ENCODE data around the gene CALML5. TPM values are rescaled to one million over a fixed set of nuclear protein-coding genes. Genes with fewer than 3 reads are reported as not detected.

CALML5 gene
- total RNA-seq, 2 donors from 2014 or later, result not detected

DNA sequence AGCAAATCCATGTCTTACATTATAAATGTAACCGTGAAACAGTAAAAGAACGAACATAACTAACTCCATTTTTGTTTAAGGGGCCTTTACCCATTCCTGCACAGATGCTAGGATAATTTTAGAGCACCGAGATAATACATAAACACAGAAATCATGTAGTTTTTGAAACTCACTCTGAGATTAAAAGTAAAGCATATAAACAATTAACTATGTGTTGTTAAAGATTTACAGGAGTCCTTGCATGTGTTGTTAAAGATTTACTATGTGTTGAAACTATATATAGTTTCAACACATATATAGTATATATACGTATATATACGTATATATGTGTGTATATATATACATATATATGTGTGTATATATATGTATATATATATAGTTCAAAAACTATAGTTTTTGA is 18.2 kb upstream of the CALML5 start:
- H3K4me3 Mint-ChIP-seq, result no peak overlapping the region
- H3K27me3 Mint-ChIP-seq, result peaks cover 31% of the 10 kb centered on the region
- no peak for ATAC-seq
- no peaks in the 10 kb centered on the region for H3K9me3 ChIP-seq (ENCODE audit: control insufficient read depth, low read length, poor library complexity, severe bottlenecking)
- DNase-seq, result no peak
- H3K27ac Mint-ChIP-seq, result no peak overlapping the region
- no peaks in the 10 kb centered on the region for H3K36me3 Mint-ChIP-seq (ENCODE audit: low read depth)
- peaks cover 11% of the 10 kb centered on the region for H3K4me1 Mint-ChIP-seq

DNA sequence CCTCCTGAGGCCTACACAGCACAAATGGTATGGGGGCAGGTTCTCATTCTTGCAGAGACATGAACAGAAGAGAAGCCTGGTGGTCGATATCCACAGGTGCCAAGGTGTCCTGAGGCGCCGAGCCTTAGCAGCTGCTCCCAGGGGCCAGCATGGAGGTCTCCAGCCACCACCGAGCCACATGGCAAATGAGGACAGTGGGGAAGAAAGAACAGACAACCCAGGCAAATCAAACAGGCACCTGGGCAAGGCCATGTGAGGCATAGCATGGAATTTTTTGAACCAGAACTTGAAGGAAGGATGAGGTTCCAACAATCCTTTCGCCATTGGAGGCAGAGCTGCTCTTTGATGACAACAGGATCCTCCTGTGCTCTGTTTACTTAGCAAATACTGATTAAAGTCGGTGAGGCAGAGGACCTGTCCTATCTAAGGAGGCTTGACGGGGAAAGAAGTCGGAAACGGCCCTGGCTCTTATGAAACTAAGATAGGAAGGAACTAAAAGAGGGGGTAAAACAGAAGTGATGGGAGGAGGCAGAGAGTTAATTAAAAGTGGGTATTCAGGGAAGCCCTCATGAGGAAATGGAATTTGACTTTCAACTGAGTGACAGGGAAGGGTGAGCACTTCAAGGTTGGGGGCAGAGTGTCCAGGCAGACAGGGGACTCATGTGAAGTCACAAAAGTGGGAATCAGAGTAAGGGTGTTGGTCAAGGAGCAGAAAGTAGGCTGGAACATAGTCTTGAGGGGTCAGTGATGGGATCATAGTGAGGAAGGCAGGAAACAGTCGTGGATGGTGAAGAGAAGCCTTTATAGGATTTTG is 16.8 kb upstream of the CALML5 start:
- DNase-seq (no peak), ATAC-seq (no peak)
- Mint-ChIP-seq H3K27me3 (peaks cover 38% of the 10 kb centered on the region), H3K4me3 (no peak overlapping the region), H3K4me1 (peaks cover 13% of the 10 kb centered on the region), H3K27ac (no peak overlapping the region), H3K36me3 (ENCODE audit: low read depth) (no peaks in the 10 kb centered on the region)
- no peaks in the 10 kb centered on the region for H3K9me3 ChIP-seq (ENCODE audit: control insufficient read depth, low read length, poor library complexity, severe bottlenecking)

DNA sequence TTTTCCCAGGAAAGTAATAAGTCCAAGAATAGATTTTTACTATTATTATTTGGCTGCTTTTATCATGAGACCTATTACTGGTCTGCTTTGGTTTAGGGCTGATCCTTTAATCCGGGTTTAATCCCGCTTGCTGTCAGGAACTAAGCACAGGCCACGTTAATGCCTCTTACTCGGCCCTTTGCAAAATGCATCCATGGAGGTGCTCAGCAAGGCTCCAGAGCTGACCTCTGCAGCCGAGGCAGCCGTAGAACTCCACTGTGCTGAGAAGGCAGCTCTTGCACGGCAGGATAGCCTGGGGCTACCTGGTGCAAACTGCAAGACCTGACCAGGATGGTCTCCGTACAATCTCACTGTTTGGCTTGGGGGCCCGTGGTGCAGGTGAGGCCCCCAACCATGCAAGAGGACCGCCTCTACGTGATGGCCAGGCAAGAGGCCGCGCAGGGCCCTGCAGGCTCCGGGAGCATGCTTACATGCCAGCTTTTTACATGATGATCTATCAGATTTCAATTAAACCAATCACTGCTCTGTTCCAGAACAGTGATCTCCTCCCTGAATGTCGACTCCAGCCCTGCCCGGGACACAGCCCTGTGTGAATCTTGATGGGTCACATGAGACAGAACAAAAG is 15.0 kb upstream of the CALML5 start:
- ATAC-seq, result no peak
- DNase-seq, result no peak
- Mint-ChIP-seq H3K4me1 (peaks cover 18% of the 10 kb centered on the region), H3K27ac (no peak overlapping the region), H3K36me3 (ENCODE audit: low read depth) (no peaks in the 10 kb centered on the region), H3K4me3 (no peak overlapping the region), H3K27me3 (peaks cover 46% of the 10 kb centered on the region)
- no peaks in the 10 kb centered on the region for H3K9me3 ChIP-seq (ENCODE audit: control insufficient read depth, low read length, poor library complexity, severe bottlenecking)

DNA sequence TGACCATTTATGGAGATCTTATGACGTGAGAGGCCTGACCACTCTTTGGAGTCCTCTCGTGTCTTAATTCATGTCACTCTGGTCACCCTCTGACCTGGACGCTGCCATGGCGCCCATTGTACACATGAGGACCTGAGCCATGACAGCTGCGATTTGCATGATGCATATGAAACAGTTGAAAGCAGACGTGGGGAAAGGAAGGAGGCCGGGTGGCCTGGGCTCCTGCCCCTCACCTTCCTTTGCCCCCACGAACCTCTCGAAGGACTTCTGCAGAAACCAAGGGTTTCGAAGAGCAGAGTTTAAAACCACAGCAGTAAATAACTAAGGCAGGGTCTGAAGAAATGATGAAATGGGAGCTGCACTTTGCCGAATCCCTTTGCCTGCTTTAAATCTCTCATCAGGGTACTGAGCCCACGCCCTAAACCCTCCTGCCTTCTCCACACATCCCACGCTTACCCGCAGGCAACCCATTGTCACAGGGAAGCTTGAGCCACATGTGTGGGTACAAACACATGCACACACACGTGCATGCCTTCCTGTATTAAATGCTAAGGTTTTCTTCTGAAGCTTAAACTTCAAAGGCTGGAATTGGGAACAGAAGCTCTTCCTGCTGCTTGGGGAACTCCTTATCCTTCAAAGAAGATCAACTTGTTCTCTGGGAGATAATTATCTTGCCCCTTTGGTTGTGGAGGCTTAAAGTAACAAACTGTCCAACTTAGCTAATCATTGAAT is 13.7 kb upstream of the CALML5 start:
- DNase-seq (no peak), ATAC-seq (no peak)
- Mint-ChIP-seq H3K36me3 (ENCODE audit: low read depth) (peaks cover 4% of the 10 kb centered on the region), H3K27me3 (peaks cover 53% of the 10 kb centered on the region), H3K27ac (peak overlapping the region; percentile 32), H3K4me3 (peak overlapping the region; percentile 28), H3K4me1 (peaks cover 18% of the 10 kb centered on the region)
- no peaks in the 10 kb centered on the region for H3K9me3 ChIP-seq (ENCODE audit: control insufficient read depth, low read length, poor library complexity, severe bottlenecking)

DNA sequence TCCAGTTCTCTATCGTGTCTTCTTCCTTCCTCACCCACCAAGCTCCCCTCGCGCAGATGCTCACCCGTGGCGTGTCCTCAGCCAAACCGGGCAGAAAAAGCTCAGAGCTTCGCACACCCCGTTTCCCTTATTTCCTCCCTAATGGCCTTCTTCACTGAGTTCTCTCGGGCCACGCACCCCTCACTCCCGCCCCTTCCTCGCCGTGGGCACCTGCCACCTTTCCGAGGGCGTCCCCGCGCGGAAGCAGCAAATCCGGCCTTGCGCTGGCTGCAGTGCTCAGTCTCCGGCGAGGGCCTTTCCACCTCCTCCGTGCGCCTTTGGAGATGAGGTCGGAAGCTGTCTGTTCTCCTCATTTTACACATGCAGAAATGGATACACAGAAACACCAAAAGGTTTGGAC is 13.0 kb upstream of the CALML5 start:
- ATAC-seq (no peak), DNase-seq (no peak)
- H3K9me3 ChIP-seq (ENCODE audit: control insufficient read depth, low read length, poor library complexity, severe bottlenecking), result no peaks in the 10 kb centered on the region
- H3K4me3 Mint-ChIP-seq, result no peak overlapping the region
- H3K4me1 Mint-ChIP-seq, result peaks cover 18% of the 10 kb centered on the region
- H3K36me3 Mint-ChIP-seq (ENCODE audit: low read depth), result peaks cover 4% of the 10 kb centered on the region
- no peak overlapping the region for H3K27ac Mint-ChIP-seq
- peaks cover 53% of the 10 kb centered on the region for H3K27me3 Mint-ChIP-seq

DNA sequence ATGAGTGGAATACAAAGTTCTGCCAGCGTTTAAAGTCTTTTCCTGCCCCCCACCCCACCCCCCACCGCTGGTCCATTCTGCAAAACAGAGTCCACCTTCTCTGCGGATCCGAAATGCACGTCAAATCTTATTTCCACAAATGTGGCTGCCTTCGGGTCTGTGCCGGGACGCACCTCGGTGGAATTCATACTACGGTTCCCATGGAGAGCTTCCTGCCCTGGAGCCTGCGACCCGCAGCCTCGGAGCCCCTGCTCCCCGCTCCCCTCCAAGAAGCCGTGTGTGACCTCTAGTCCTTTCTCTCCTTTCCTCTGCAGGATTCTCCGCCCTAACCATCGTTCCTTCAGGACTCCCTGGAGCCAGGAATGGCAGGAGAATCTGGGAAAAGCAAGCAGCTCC is 12.5 kb upstream of the CALML5 start:
- H3K27ac Mint-ChIP-seq, result no peak overlapping the region
- H3K4me1 Mint-ChIP-seq, result peaks cover 18% of the 10 kb centered on the region
- ATAC-seq (no peak), DNase-seq (no peak)
- H3K27me3 Mint-ChIP-seq, result peaks cover 53% of the 10 kb centered on the region
- peaks cover 4% of the 10 kb centered on the region for H3K36me3 Mint-ChIP-seq (ENCODE audit: low read depth)
- H3K4me3 Mint-ChIP-seq, result no peak overlapping the region
- H3K9me3 ChIP-seq (ENCODE audit: control insufficient read depth, low read length, poor library complexity, severe bottlenecking), result no peaks in the 10 kb centered on the region

DNA sequence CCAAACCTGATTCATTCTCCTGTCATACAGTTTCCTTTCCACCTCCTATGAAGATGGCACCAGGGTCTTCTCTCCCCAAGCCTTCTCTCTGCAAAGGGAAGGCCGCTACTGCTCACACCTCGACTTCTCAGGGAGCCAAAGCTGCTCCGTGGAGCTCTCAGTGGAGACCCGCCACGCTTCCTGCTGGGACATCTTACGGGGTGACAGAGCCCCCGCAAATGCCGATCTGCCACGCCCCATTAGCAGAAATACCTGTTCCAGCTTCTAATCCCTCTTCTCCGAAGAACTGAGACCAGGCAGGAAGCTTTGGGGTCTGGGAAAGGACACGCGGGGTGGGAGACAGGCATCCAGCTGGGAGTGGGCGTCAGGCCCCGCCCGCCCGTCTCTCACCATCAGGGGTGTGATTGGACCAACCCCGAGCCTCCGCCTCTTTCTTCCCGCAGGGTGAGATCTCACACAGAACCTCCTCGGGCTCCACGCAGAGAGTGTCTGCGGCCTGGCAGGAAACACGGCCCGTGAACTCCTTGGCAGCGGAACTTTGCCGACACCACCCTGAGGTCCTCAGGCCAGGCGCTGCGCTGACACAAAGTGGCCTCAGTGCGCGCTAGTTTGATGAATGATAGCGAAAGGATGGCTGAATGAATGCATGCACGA is 12.0 kb upstream of the CALML5 start:
- H3K9me3 ChIP-seq (ENCODE audit: control insufficient read depth, low read length, poor library complexity, severe bottlenecking), result no peaks in the 10 kb centered on the region
- no peak overlapping the region for H3K4me3 Mint-ChIP-seq
- H3K4me1 Mint-ChIP-seq, result peaks cover 18% of the 10 kb centered on the region
- H3K27me3 Mint-ChIP-seq, result peaks cover 57% of the 10 kb centered on the region
- H3K27ac Mint-ChIP-seq, result no peak overlapping the region
- ATAC-seq (no peak), DNase-seq (no peak)
- peaks cover 4% of the 10 kb centered on the region for H3K36me3 Mint-ChIP-seq (ENCODE audit: low read depth)

DNA sequence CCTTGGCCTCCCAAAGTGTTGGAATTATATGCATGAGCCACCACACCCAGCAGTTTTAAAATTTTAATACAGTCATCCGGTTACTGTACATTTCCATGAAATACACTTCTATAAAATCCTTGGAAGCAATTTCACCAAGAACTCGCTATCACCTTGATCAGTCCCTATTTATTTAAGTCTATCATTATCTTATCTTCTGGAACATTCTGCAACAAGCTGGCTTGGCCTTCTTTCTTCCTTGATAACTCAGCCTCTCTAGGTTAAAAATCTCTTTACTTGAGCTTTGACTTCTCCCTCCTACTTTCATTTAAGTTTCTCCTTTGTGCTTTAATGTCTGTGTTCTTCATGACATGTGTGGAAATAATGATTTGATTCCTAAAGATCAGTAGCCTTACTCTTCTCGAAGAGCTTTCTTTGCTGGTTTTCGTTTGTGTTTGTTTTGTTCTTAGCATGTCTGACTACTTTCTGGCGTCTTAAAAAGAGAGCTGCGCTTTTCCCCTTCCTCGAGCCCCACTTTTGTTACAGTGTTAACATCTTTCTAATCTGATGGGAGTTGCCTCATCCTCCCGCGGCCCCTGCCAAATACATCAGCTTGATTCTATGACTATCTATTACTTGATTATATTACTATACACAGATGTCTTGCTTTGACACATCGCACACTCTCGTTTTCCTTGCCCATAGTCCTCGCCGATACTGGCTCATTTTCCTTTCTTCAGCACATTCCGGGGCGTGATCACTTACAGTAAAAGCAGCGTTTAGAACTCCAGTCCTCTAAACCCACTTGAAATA is 11.1 kb upstream of the CALML5 start:
- H3K27me3 Mint-ChIP-seq, result peaks cover 56% of the 10 kb centered on the region

DNA sequence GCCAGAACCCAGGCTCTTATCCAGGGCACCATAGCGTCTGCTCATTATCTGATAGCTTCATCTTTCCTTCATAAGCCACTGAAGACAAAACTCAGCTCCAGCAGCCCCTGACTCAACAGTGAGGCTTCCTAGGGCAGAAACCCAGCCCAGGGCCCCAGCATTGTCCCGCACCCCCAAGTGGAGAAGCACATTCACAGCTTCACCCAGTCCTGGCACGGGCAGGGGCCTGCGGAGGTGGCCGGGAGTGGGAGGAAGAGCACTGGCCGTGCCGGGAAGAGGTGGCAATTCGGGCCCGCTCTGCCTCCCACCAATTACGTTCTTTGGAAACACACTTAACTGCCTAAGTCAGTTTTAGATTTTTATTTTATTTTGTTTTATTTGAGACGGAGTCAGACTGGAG is 10.3 kb upstream of the CALML5 start:
- H3K27me3 Mint-ChIP-seq, result peaks cover 54% of the 10 kb centered on the region
- H3K4me1 Mint-ChIP-seq, result peaks cover 18% of the 10 kb centered on the region
- peaks cover 4% of the 10 kb centered on the region for H3K36me3 Mint-ChIP-seq (ENCODE audit: low read depth)
- no peaks in the 10 kb centered on the region for H3K9me3 ChIP-seq (ENCODE audit: control insufficient read depth, low read length, poor library complexity, severe bottlenecking)
- ATAC-seq (no peak), DNase-seq (no peak)
- no peak overlapping the region for H3K27ac Mint-ChIP-seq
- H3K4me3 Mint-ChIP-seq, result no peak overlapping the region

More for the DNA sequence above, 11.1 kb upstream of the CALML5 start:
- Mint-ChIP-seq H3K4me1 (peaks cover 18% of the 10 kb centered on the region), H3K36me3 (ENCODE audit: low read depth) (peaks cover 4% of the 10 kb centered on the region), H3K4me3 (no peak overlapping the region), H3K27ac (no peak overlapping the region)
- DNase-seq (no peak), ATAC-seq (no peak)
- H3K9me3 ChIP-seq (ENCODE audit: control insufficient read depth, low read length, poor library complexity, severe bottlenecking), result no peaks in the 10 kb centered on the region

DNA sequence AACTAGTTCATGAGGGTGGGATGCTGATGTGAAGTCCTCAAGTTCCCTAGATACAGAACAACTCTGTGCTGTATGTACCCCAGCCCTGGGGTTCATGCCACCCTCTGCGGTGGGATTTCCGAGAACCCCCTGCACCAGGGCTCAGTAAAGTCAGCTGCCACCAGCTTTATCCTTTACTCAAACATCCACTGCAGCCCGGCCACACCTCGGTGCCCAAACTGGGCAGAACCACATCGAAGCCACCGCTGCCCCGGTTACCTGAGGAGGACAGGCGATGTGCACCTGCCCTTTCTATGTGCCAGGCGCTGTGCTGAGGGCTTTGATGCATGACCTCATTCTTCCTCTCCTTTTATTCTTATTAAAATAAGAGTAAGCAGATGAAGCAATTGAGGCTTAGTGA is 9.9 kb upstream of the CALML5 start:
- no peak for DNase-seq
- H3K4me3 Mint-ChIP-seq, result no peak overlapping the region
- ATAC-seq, result no peak

DNA sequence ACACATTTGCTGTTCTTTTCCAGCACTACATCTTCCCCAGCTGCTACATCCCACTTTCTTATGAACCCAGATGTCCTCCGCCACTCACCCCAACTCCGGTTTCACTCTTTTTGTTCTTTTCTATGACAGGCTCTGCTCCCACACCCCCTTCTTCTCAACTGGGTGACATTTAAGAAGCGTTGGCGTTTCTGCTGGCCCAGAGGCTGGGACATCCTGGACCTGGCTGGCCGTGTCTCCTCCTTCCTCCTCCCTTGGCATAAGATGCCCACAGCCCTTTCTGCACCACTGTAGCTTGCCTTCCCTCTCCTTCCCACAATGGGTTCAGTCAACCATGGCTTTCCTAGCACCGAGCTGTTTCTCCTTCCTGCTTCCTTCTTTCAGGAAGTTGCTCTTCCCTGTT is 9.4 kb upstream of the CALML5 start:
- no peak overlapping the region for H3K27ac Mint-ChIP-seq

More for the DNA sequence above, 9.9 kb upstream of the CALML5 start:
- H3K9me3 ChIP-seq (ENCODE audit: control insufficient read depth, low read length, poor library complexity, severe bottlenecking), result no peaks in the 10 kb centered on the region
- Mint-ChIP-seq H3K27me3 (peaks cover 55% of the 10 kb centered on the region), H3K27ac (no peak overlapping the region), H3K4me1 (peaks cover 18% of the 10 kb centered on the region), H3K36me3 (ENCODE audit: low read depth) (peaks cover 4% of the 10 kb centered on the region)

DNA sequence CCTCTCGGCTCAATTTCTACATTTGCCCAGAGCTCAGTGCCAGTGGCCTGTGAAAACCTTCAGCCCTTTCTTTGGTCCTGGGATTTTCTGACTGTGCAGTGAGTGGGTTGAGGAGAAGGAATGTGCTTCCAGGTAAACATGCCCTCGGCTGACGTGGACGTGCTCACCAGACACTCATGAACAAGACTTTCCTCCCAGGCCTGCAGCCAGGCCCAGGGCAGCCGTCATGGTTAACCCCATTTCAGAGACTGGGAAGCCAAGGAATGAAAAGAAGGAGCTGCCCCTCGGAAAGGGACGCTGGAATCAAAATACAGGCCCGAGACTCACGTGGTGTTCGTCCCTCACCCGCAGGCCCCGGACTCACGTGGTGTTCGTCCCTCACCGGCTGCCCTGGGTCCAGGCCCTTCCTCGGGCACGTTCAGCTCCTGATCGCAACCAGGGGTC is 8.8 kb upstream of the CALML5 start:
- no peak for ATAC-seq
- no peak overlapping the region for H3K27ac Mint-ChIP-seq
- DNase-seq, result no peak
- no peak overlapping the region for H3K4me3 Mint-ChIP-seq
- H3K4me1 Mint-ChIP-seq, result peaks cover 14% of the 10 kb centered on the region
- H3K27me3 Mint-ChIP-seq, result peaks cover 56% of the 10 kb centered on the region
- H3K36me3 Mint-ChIP-seq (ENCODE audit: low read depth), result peaks cover 4% of the 10 kb centered on the region
- H3K9me3 ChIP-seq (ENCODE audit: control insufficient read depth, low read length, poor library complexity, severe bottlenecking), result no peaks in the 10 kb centered on the region

More for the DNA sequence above, 9.4 kb upstream of the CALML5 start:
- ATAC-seq, result no peak
- no peak for DNase-seq
- no peaks in the 10 kb centered on the region for H3K9me3 ChIP-seq (ENCODE audit: control insufficient read depth, low read length, poor library complexity, severe bottlenecking)
- peaks cover 4% of the 10 kb centered on the region for H3K36me3 Mint-ChIP-seq (ENCODE audit: low read depth)
- no peak overlapping the region for H3K4me3 Mint-ChIP-seq
- H3K4me1 Mint-ChIP-seq, result peaks cover 18% of the 10 kb centered on the region
- H3K27me3 Mint-ChIP-seq, result peaks cover 56% of the 10 kb centered on the region

Data from T-helper 17 cell (primary cell).